ENCODE measurements around the gene TEDC2.

Gene TEDC2

GRCh38 chr16:2490190-2491105, 30.5 kb downstream of the TEDC2 start:
- peak in 2 of 10 donors; percentile 82 to 83 for DNase-seq
- intact Hi-C loops (cut with DNase I) = no loop called here

- intact Hi-C loops (cut with DNase I) = no loop called here
- DNase-seq = no peak
Measured at GRCh38 chr16:2492292-2492691, 32.4 kb downstream of the TEDC2 start.

GRCh38 chr16:2493605-2494004, 33.7 kb downstream of the TEDC2 start:
- intact Hi-C loops (cut with DNase I) = no loop called here

GRCh38 chr16:2494616-2495015, 34.7 kb downstream of the TEDC2 start:
- DNase-seq = no peak
- intact Hi-C loops (cut with DNase I) = no loop called here

More at GRCh38 chr16:2493605-2494004, 33.7 kb downstream of the TEDC2 start:
- DNase-seq = no peak

- intact Hi-C loops (cut with DNase I) = no loop called here
- no peak for DNase-seq
Measured at GRCh38 chr16:2495041-2495440, 35.1 kb downstream of the TEDC2 start.

- intact Hi-C loops (cut with DNase I) = no loop called here
- DNase-seq = no peak
Measured at GRCh38 chr16:2496223-2497115, 36.6 kb downstream of the TEDC2 start.

GRCh38 chr16:2497116-2497630, 37.3 kb downstream of the TEDC2 start:
- no peak for DNase-seq
- intact Hi-C loops (cut with DNase I) = no loop called here

- intact Hi-C loops (cut with DNase I) = no loop called here
- no peak for DNase-seq
Measured at GRCh38 chr16:2497695-2498484, 38.0 kb downstream of the TEDC2 start.

- DNase-seq = no peak
- intact Hi-C loops (cut with DNase I) = no loop called here
Measured at GRCh38 chr16:2498531-2499253, 38.8 kb downstream of the TEDC2 start.

GRCh38 chr16:2499454-2499853, 39.5 kb downstream of the TEDC2 start:
- intact Hi-C loops (cut with DNase I) = no loop called here
- no peak for DNase-seq

- no peak for DNase-seq
- intact Hi-C loops (cut with DNase I) = no loop called here
Measured at GRCh38 chr16:2499890-2500429, 40.1 kb downstream of the TEDC2 start.

- DNase-seq = no peak
- intact Hi-C loops (cut with DNase I) = no loop called here
Measured at GRCh38 chr16:2500430-2500917, 40.6 kb downstream of the TEDC2 start.

- intact Hi-C loops (cut with DNase I) = loop anchor here (1.0 kb wide), 2 partner anchors 72 to 161 kb away; partner anchors contain the start of genes ABCA3 and CCNF
- peak; percentile 81 to 98 (median 88) for DNase-seq
Measured at GRCh38 chr16:2500918-2501750, 41.2 kb downstream of the TEDC2 start.

- DNase-seq = no peak
- intact Hi-C loops (cut with DNase I) = loop anchor here (1.0 kb wide), 2 partner anchors 73 to 162 kb away; partner anchors contain the start of genes ABCA3 and CCNF
Measured at GRCh38 chr16:2501946-2502895, 42.3 kb downstream of the TEDC2 start.

GRCh38 chr16:2505695-2506094, 45.8 kb downstream of the TEDC2 start:
- intact Hi-C loops (cut with DNase I) = no loop called here
- no peak for DNase-seq

- intact Hi-C loops (cut with DNase I) = no loop called here
- peak in 1 of 10 donors; percentile 84 for DNase-seq
Measured at GRCh38 chr16:2507052-2507659, 47.2 kb downstream of the TEDC2 start.

Data from posterior cingulate gyrus (tissue), 11 donors.